HG02759 (cell line): ENCODE data around the gene DHX40.
A peak's percentile ranks its signal among the peaks of the same experiment; 100 is the strongest.
"Not testable (repeated sequence)": the region's sequence is repeated elsewhere in the genome, so short reads cannot be mapped to it uniquely, and the experiment has no call there.

Experiments
- ATAC-seq: cut with Tn5 transposase; IDR thresholded peaks from one replicate; pipeline ENCODE4 v1.9.1; 2021; ENCODE audit warnings: mild to moderate bottlenecking, moderate library complexity; ENCODE audit not compliant: unreplicated experiment

DHX40 gene

GRCh38 chr17:59558953-59559352, 6.5 kb upstream of the DHX40 start:
- no peak for ATAC-seq

DNA sequence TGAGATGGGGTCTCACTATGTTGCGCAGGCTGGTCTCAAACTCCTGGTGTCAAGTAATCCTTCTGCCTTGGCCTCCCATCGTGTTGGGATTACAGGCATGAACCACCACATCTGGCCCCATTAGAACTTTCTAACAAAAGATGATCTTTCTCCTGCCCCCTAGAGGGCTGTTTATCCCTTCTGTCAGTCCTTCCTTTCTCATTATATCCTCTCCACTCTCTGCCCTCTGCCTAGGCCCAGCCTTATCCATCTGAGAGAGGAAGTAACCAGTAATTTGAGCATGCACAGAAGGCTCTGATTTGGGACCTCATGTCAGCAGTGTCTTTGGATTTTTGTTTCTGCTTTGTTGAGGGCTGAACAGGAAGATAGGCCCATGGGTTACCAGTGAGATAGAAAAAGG, 4.4 kb upstream of the DHX40 start:
- ATAC-seq = no peak

GRCh38 chr17:59565959-59566324, 532 bp downstream of the DHX40 start:
- ATAC-seq = peak; percentile 57

- ATAC-seq = not testable (repeated sequence)
Observed at GRCh38 chr17:59569151-59569550, 3.7 kb downstream of the DHX40 start.

GRCh38 chr17:59572301-59572924, 7.0 kb downstream of the DHX40 start:
- ATAC-seq = no peak

- ATAC-seq = not testable (repeated sequence)
Observed at GRCh38 chr17:59584168-59584567, 18.8 kb downstream of the DHX40 start.

- no peak for ATAC-seq
Observed at GRCh38 chr17:59600169-59600568, 34.8 kb downstream of the DHX40 start.

DNA sequence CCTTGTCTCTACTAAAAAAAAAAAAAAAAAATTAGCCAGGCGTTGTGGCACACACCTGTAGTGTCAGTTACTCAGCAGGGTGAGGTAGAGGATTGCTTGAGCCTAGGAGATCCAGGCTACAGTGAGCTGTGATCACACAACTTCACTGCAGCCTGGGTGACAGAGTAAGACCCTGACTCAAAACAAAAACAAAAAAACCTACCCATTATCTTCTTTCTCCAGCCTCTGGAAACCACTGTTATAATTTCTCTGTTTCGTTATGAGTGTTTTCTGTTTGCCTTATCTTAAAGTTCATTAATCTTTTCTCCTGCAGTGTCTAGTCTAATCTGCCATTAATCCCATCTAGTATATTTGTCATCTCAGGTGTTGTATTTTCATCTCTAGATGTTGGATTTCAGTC, 35.7 kb downstream of the DHX40 start:
- no peak for ATAC-seq

DNA sequence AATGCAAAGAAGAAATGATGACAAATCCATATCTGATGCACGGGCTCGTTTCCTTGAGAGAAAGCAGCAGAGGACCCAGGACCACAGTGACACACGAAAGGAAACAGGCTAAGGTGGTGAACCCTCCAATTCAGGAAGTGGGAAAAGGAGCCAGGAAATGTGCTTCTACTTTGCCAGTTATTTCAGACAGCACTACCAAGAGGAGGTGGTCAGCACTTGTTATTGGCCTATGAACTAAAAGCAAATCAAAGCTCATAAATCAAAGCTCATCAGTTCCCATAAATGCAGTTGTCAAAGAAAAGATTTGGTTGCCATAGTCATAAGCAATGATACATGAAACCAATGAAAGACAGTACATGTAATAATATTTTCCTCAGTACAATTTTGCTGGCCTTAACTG, 41.7 kb downstream of the DHX40 start:
- ATAC-seq = no peak

DNA sequence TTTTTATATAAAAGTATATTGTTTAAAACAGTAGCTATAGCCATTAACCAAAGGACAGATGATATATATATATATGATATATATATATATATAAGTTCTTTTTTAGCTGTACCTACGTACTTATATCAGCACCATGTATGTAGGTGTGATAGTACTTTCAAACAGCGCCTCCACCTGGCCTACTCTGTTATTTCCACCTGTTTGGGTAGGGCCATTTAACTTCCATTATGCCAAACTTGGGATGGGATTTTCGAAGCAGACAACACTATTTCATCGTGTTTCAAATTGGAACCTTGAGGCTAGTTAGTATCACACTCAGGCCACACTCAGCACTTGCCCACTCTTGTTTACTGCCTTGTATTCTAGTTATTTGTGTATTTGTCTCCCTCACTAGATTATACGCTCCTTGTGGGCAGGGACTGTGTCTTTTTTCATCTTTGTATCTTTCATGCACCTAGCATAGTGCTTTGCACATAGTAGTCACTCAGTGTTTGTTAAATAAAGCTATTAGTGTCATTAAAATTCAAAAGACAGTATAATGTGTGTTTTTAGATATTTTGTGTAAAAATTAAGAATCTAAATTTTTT, 42.5 kb downstream of the DHX40 start:
- no peak for ATAC-seq

GRCh38 chr17:59611503-59611902, 46.1 kb downstream of the DHX40 start:
- ATAC-seq = no peak

GRCh38 chr17:59616253-59616920, 51.0 kb downstream of the DHX40 start:
- no peak for ATAC-seq

GRCh38 chr17:59617156-59617732, 51.8 kb downstream of the DHX40 start:
- no peak for ATAC-seq

GRCh38 chr17:59619035-59619297, 53.6 kb downstream of the DHX40 start:
- no peak for ATAC-seq

- ATAC-seq = peak; percentile 85
Observed at GRCh38 chr17:59619298-59620063, 54.1 kb downstream of the DHX40 start, which contains the start of gene CLTC. Gene CLTC, plus strand, starts transcription at chr17:59619895. Its CDS starts 237 bp downstream, at chr17:59620132.

- ATAC-seq = no peak
Observed at GRCh38 chr17:59620064-59620359, 54.6 kb downstream of the DHX40 start.

DNA sequence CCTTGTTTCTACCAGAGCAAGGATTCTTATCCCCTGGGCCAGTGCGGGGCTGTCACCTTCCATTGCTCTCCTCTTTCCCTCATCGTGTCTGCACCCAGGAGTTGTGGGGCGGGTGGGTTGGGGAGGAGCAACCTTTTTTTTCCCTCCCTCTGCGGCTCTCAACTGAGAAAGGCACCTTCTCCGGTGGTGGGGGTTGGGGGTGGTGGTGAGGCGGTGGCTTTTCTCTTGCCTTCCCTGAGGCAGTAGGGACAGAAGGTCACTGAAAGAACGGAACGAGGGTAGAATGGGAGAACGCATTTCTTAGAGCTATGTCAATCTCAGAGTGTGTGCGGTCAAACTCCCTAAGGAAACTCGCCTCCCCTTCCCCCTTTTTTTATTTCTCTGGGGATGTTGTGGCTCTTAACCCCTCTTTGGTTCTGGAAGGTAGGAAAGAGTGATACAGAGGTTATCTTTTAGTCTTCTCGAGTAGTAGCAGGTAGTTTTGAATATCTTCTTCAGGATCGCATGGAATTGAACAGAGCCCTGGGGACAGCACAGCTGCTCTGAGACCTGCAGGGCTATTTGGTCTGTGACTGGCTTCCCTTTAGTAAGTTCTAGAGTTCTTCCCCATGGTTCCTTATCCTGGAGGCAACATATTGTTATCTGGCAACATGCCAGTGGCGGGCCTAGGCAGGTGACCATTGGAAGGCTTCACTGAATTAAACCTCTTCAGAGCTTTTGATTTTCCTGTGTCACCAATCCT, 55.3 kb downstream of the DHX40 start:
- ATAC-seq = no peak

- ATAC-seq = no peak
Observed at GRCh38 chr17:59621771-59622170, 56.4 kb downstream of the DHX40 start.

DNA sequence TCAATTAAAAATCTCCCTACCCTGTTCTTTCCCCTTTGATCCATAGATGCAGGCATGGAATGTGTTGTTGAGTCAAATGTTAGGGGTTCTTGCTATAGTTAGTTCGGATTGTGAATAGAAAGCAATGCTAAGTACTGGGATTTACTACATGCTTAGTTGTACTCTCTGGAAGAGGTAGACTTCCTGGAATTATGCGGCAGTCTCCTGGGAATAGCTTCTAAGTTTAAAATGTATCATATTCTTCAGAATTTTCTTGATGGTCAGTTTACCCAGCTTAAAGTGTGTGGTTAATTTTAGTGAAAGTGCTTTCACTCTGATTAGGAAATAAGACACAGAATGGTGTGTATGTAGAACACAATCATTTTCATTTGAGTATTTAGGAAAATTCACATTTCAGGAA, 57.7 kb downstream of the DHX40 start:
- no peak for ATAC-seq

- ATAC-seq = no peak
Observed at GRCh38 chr17:59626756-59627155, 61.3 kb downstream of the DHX40 start.

DNA sequence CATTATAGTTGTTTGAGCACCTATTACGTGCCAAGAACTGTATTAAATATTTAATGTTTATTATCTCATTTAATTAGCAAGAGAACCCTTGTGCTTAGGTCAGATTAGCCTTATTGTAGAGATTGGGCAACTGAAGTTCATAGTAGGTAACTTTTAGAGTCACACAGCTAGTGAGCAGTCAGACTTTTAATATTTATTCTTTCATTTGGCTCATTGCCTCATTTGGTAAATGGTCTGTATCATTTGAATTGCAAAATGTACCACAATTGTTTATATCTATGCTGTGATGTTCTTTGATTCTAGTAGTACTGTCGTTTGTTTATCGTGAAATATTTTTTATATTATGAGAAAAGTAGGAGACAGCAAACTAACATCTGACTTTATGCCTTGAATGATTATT, 61.9 kb downstream of the DHX40 start:
- ATAC-seq = no peak
